ENCODE data around the gene MSH2. TPM values are rescaled to one million over a fixed set of nuclear protein-coding genes. Genes with fewer than 3 reads are reported as not detected.
"Not testable (repeated sequence)": the region's sequence is repeated elsewhere in the genome, so short reads cannot be mapped to it uniquely, and the experiment has no call there.

MSH2 gene
- total and polyA plus RNA-seq, 11 donors, result 4.4 to 19.0 (median 11.6) TPM

DNA sequence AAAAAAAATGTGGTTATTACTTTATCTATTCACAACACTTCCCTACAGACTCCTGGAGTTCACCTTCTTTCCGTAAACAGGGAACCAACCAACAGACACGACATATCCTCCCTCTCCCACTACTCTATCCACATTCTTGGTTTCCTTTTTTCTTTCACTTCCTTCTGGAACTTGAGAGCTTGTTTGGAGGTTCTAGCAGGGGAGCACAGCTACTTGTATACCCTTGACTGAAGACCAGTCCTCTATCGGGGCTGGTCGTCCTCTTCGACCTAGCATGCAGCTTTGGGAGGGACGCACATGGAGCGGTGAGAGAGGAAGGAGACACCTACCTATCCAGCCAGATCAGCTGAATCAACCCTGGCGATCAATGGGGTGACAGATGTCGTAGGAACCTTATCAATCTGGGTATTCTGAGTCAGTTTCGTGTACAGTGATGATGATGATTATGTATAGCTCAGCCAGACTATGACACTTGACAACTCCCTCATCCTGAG is 43.5 kb upstream of the MSH2 start:
- intact Hi-C loops (cut with DNase I), result no loop called here
- H3K27me3 ChIP-seq, result no peaks in the 10 kb centered on the region
- H3K4me3 ChIP-seq, result no peak overlapping the region
- DNase-seq (no peak), ATAC-seq (no peak)
- no peak overlapping the region for H3K27ac ChIP-seq
- H3K9me3 ChIP-seq, result no peaks in the 10 kb centered on the region
- TF ChIP-seq, protein P1, sequence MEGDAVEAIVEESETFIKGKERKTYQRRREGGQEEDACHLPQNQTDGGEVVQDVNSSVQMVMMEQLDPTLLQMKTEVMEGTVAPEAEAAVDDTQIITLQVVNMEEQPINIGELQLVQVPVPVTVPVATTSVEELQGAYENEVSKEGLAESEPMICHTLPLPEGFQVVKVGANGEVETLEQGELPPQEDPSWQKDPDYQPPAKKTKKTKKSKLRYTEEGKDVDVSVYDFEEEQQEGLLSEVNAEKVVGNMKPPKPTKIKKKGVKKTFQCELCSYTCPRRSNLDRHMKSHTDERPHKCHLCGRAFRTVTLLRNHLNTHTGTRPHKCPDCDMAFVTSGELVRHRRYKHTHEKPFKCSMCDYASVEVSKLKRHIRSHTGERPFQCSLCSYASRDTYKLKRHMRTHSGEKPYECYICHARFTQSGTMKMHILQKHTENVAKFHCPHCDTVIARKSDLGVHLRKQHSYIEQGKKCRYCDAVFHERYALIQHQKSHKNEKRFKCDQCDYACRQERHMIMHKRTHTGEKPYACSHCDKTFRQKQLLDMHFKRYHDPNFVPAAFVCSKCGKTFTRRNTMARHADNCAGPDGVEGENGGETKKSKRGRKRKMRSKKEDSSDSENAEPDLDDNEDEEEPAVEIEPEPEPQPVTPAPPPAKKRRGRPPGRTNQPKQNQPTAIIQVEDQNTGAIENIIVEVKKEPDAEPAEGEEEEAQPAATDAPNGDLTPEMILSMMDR (IDR thresholded peaks at IDR 0.05), result no peak
- no peak for TF ChIP-seq POLR2A (IDR thresholded peaks at IDR 0.05)
- H3K4me1 ChIP-seq, result peaks cover 0 to 4% (median 0%) of the 10 kb centered on the region in 12 donors
- no peaks in the 10 kb centered on the region for H3K36me3 ChIP-seq
- 85 to 91% (median 88%) methylated on average over 10 of the region's 10 CpGs for WGBS, 4 donors

DNA sequence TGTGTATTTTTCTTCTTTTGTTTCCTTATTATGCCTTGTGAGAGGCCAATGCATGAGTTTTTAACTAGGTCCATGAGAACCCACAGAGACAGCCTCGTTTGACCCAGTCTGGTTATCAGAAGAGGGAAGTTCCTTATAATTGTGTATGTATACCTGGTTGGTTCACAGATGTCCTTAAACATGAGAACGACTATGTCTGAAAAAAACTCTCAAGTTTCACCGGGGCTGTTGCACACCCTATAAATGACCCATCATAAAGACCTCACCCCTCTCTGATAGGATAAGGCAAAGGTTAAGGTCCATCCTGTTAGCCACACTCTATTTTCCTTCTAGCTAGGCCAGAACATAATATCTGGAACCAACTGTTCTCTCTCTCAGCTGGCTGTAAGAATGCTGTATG is 42.7 kb upstream of the MSH2 start:
- no peak for ATAC-seq
- H3K27me3 ChIP-seq, result no peaks in the 10 kb centered on the region
- intact Hi-C loops (cut with DNase I), result no loop called here
- H3K36me3 ChIP-seq, result no peaks in the 10 kb centered on the region
- peaks cover 0 to 4% (median 0%) of the 10 kb centered on the region in 12 donors for H3K4me1 ChIP-seq
- no peaks in the 10 kb centered on the region for H3K9me3 ChIP-seq
- no peak for DNase-seq
- TF ChIP-seq POLR2A (IDR thresholded peaks at IDR 0.05), result no peak
- TF ChIP-seq, protein P1 (IDR thresholded peaks at IDR 0.05), result no peak
- no peak overlapping the region for H3K4me3 ChIP-seq
- 78 to 83% (median 80%) methylated on average over 3 of the region's 3 CpGs for whole genome bisulfite sequencing, 4 donors
- H3K27ac ChIP-seq, result no peak overlapping the region

DNA sequence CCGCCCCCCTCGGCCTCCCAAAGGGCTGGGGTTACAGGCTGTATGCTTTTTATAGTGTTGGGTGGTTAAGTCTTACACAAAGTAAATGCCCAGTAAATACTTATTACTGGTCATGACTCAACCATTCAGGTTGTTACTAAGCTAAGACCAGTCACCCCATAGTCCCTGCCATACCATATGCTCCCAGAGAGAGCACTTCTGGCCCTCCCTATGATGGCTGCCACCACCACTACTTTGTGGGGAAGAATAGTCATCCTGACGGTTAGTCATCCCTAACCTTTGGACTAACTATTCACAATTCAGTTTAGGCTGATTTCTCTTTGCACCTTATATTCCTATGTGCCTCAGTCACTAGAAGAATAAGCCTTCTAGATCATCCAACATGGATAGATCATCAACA is 42.0 kb upstream of the MSH2 start:
- Histone ChIP-seq H3K27me3 (no peaks in the 10 kb centered on the region), H3K36me3 (no peaks in the 10 kb centered on the region), H3K27ac (no peak overlapping the region), H3K9me3 (no peaks in the 10 kb centered on the region), H3K4me1 (peaks cover 0 to 4% (median 0%) of the 10 kb centered on the region in 12 donors), H3K4me3 (no peak overlapping the region)
- WGBS, 4 donors, result 91 to 94% (median 93%) methylated on average over 3 of the region's 3 CpGs
- DNase-seq (no peak), ATAC-seq (no peak)
- intact Hi-C loops (cut with DNase I), result no loop called here
- TF ChIP-seq POLR2A (IDR thresholded peaks at IDR 0.05), result no peak
- TF ChIP-seq, protein P1 (IDR thresholded peaks at IDR 0.05), result no peak

DNA sequence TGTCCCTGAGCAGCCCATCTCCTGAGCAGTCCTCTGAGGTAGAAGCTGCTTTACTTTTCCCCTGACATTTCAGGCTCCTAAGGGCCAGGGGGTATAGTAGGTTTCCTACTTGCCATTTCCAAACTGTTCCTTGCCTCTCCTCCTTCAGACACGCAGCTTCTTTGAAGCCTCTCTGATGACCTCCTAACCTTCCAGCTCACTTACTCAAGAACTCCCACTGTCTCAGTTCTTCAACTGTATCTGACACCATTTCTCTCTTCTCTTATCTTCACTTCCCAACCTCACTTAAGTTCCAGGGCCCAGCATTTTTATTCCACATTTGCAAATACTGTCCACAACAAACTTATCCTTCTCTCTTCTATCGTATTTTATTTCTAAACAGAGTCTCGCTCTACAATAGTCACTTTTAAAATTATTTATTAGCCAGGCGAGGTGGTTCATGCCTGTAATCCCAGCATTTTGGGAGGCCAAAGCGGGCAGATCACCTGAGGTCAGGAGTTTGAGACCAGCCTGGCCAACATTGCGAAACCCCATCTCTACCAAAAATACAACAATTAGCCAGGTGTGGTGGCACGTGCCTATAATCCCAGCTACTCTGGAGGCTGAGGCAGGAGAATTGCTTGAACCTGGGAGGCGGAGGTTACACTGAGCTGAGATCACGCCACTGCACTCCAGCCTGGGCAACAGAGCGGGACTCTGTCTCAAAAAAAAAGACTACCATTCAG is 41.3 kb upstream of the MSH2 start:
- H3K27ac ChIP-seq; H3K36me3 ChIP-seq; H3K4me3 ChIP-seq; ATAC-seq; H3K9me3 ChIP-seq; intact Hi-C loops (cut with DNase I); DNase-seq; H3K27me3 ChIP-seq; H3K4me1 ChIP-seq: not testable (repeated sequence)
- 88 to 94% (median 91%) methylated on average over 10 of the region's 10 CpGs for WGBS, 4 donors
